PC-3 (cell line): ENCODE data around the gene GNG8.

Source experiments
- EZH2 ChIP-seq: fragments of 300-600 bp; sonication (generic); IDR thresholded peaks from one replicate; pipeline ENCODE4 v1.6.1; 2017; ENCODE audit warnings: antibody characterized with exemption, mild to moderate bottlenecking, low read length; ENCODE audit not compliant: unreplicated experiment
- TF ChIP-seq, protein P1 (sequence below): fragments of 300-600 bp; sonication (generic); conservative IDR thresholded peaks from 2 replicates; pipeline ENCODE4 v1.5.1; 2017; ENCODE audit warnings: antibody characterized with exemption, low read depth, mild to moderate bottlenecking, low read length

DNA sequence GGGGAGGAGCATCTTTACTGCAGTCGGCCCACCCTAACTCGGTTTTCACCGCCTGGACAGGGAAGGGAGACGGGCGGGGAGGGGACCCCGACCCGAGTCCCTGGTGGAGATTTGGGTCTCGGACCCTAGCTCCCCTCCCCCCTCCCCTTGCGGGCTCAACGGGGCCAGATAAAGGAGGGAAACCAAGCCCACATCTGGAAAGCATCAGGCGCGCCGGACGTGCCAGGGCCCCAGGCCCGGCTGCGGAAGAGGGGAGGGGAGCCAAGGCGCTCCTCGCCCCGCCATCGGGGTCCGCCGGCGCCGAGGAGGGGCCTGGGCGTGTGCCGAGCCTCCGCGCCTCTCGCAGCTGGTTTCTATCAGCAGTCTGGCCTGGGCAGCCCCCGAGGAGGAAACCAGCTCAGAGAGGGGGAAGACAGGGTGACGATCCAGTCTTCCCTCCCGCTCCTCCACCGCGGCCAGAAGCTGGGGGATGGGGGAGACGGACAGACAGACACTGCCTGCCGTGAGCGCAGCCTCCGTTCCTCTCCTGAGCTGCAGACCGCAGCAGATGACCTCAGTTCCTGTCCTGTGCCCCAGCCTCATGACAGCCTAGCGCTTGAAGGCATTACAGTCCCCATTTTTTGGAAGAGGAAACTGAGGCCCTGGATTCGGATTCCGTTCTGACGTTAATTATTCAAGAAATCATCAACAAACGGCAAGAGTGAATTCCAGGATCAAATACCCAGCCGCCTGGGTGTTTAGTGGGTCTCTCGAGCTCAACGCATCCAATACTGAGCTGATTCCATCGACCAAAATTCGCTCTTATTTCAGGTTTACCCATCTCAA, 3.6 kb upstream of the GNG8 start:
- TF ChIP-seq, protein P1, sequence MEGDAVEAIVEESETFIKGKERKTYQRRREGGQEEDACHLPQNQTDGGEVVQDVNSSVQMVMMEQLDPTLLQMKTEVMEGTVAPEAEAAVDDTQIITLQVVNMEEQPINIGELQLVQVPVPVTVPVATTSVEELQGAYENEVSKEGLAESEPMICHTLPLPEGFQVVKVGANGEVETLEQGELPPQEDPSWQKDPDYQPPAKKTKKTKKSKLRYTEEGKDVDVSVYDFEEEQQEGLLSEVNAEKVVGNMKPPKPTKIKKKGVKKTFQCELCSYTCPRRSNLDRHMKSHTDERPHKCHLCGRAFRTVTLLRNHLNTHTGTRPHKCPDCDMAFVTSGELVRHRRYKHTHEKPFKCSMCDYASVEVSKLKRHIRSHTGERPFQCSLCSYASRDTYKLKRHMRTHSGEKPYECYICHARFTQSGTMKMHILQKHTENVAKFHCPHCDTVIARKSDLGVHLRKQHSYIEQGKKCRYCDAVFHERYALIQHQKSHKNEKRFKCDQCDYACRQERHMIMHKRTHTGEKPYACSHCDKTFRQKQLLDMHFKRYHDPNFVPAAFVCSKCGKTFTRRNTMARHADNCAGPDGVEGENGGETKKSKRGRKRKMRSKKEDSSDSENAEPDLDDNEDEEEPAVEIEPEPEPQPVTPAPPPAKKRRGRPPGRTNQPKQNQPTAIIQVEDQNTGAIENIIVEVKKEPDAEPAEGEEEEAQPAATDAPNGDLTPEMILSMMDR = no peak
- TF ChIP-seq EZH2 = no peak
